Small intestine (tissue), 7 donors: ENCODE data around the gene TMEM238L. TPM values are rescaled to one million over a fixed set of nuclear protein-coding genes. Genes with fewer than 3 reads are reported as not detected.

Experiments
- DNase-seq, 2 donors: peaks; one replicate each; pipeline versions ENCODE4 v3.0.0 to v3.0.0-alpha.2; 2013
- FAIRE-seq: peaks from 2 replicates; lab custom pipeline; 2012; peaks lifted over from hg19 to GRCh38; lab: Jason Lieb, UNC
- H3K27ac ChIP-seq, 3 donors: one replicate each; pipeline ENCODE4 v1.5.1; 2013; ENCODE audit warnings: low read length in 2 of 3, mild to moderate bottlenecking in 2 of 3, control low read depth in 1 of 3, inconsistent platforms in 1 of 3, low read depth in 1 of 3, moderate library complexity in 1 of 3
- H3K27me3 ChIP-seq, 3 donors: one replicate each; pipeline ENCODE4 v1.6.1; 2013; ENCODE audit warnings: low read length in 3 of 3, inconsistent platforms in 1 of 3; ENCODE audit not compliant: control insufficient read depth in 3 of 3, insufficient read depth in 3 of 3
- H3K36me3 ChIP-seq, 3 donors: one replicate each; pipeline ENCODE4 v1.6.1; 2013; ENCODE audit warnings: low read length in 3 of 3, inconsistent platforms in 1 of 3, low read depth in 1 of 3, mild to moderate bottlenecking in 1 of 3, moderate library complexity in 1 of 3; ENCODE audit not compliant: control insufficient read depth in 3 of 3, insufficient read depth in 2 of 3
- H3K4me1 ChIP-seq, 3 donors: one replicate each; pipeline ENCODE4 v1.6.1; 2013; ENCODE audit warnings: low read length in 2 of 3, inconsistent platforms in 1 of 3, low read depth in 1 of 3, mild to moderate bottlenecking in 1 of 3, moderate library complexity in 1 of 3; ENCODE audit not compliant: control insufficient read depth in 3 of 3, insufficient read depth in 2 of 3
- H3K4me3 ChIP-seq, 3 donors: one replicate each; pipeline ENCODE4 v1.5.1; 2013; ENCODE audit warnings: low read length in 3 of 3, control low read depth in 1 of 3, inconsistent platforms in 1 of 3, low read depth in 1 of 3, mild to moderate bottlenecking in 1 of 3, moderate library complexity in 1 of 3
- H3K9me3 ChIP-seq, 2 donors: one replicate each; pipeline ENCODE4 v1.6.1; 2013; ENCODE audit warnings: low read depth in 1 of 2, low read length in 1 of 2; ENCODE audit not compliant: control insufficient read depth in 2 of 2, insufficient read depth in 1 of 2
- WGBS, 3 donors: extraction: QIAGEN DNeasy Blood & Tissue Kit; methylation state at CpG; one replicate each; pipeline ENCODE4 v1.1.7; 2013; 5-methylcytosine and 5-hydroxymethylcytosine counted together
- polyA plus RNA-seq, 4 donors: library from polyadenylated mRNA; stranded (reverse) in 3 of 4; unstranded in 1 of 4; fragments of 200-250 nt in 3 of 4; fragments of 120-200 nt in 1 of 4; gene quantifications; one replicate each; pipeline versions ENCODE4 v1.2.1 to v1.2.3, GENCODE V29; 2013
- donor health status: healthy with polysubstance abuse.
- donor health status: control.
- donor health status: control.
- donor health status: Bipolar disorder and iron deficiency.
- donor health status: healthy.

Gene TMEM238L
- polyA plus RNA-seq, 4 donors, result 6.0 to 26.8 (median 20.6) TPM

- Histone ChIP-seq H3K36me3 (no peaks in the 10 kb centered on the region), H3K9me3 (no peaks in the 10 kb centered on the region), H3K4me1 (peaks cover 0 to 8% (median 6%) of the 10 kb centered on the region in 3 donors), H3K27me3 (no peaks in the 10 kb centered on the region), H3K4me3 (no peak overlapping the region), H3K27ac (no peak overlapping the region)
- DNase-seq, result peak; percentile 47 to 76
- 5 to 52% (median 39%) methylated on average over 5 of the region's 5 CpGs for WGBS, 3 donors
- no peak for FAIRE-seq
Measured at GRCh38 chr17:10815319-10815718, 11.4 kb upstream of the TMEM238L start.

- WGBS, 3 donors, result 0 to 30% (median 23%) methylated on average over 1 of the region's 1 CpG
- Histone ChIP-seq H3K36me3 (no peaks in the 10 kb centered on the region), H3K27me3 (no peaks in the 10 kb centered on the region), H3K9me3 (no peaks in the 10 kb centered on the region), H3K4me3 (no peak overlapping the region), H3K4me1 (peaks cover 0 to 8% (median 6%) of the 10 kb centered on the region in 3 donors), H3K27ac (no peak overlapping the region)
- FAIRE-seq (no peak), DNase-seq (peak; percentile 57 to 58)
Measured at GRCh38 chr17:10814075-10814474, 10.2 kb upstream of the TMEM238L start.

GRCh38 chr17:10812674-10813073 is 8.8 kb upstream of the TMEM238L start:
- WGBS, 3 donors, result 29 to 58% (median 38%) methylated on average over 5 of the region's 5 CpGs
- Histone ChIP-seq H3K27ac (no peak overlapping the region), H3K4me1 (peaks cover 0 to 8% (median 6%) of the 10 kb centered on the region in 3 donors), H3K27me3 (no peaks in the 10 kb centered on the region), H3K4me3 (no peak overlapping the region), H3K36me3 (peaks cover 0 to 1% (median 0%) of the 10 kb centered on the region in 3 donors), H3K9me3 (no peaks in the 10 kb centered on the region)
- FAIRE-seq (no peak), DNase-seq (peak in 1 of 2 donors; percentile 76)

GRCh38 chr17:10809605-10810004 is 5.7 kb upstream of the TMEM238L start:
- Histone ChIP-seq H3K27me3 (no peaks in the 10 kb centered on the region), H3K4me1 (peaks cover 0 to 6% (median 2%) of the 10 kb centered on the region in 3 donors), H3K9me3 (no peaks in the 10 kb centered on the region), H3K27ac (no peak overlapping the region), H3K4me3 (no peak overlapping the region), H3K36me3 (peaks cover 0 to 4% (median 0%) of the 10 kb centered on the region in 3 donors)
- WGBS, 3 donors, result 95 to 97% (median 96%) methylated on average over 4 of the region's 4 CpGs
- FAIRE-seq (no peak), DNase-seq (no peak)

GRCh38 chr17:10807704-10808128 is 3.8 kb upstream of the TMEM238L start:
- 74 to 80% (median 79%) methylated on average over 7 of the region's 7 CpGs for WGBS, 3 donors
- H3K27me3 ChIP-seq, result no peaks in the 10 kb centered on the region
- no peak for FAIRE-seq
- H3K27ac ChIP-seq, result no peak overlapping the region
- peaks cover 0 to 4% (median 0%) of the 10 kb centered on the region in 3 donors for H3K36me3 ChIP-seq
- no peaks in the 10 kb centered on the region for H3K9me3 ChIP-seq
- DNase-seq, result no peak
- no peak overlapping the region for H3K4me3 ChIP-seq
- H3K4me1 ChIP-seq, result peaks cover 0 to 19% (median 0%) of the 10 kb centered on the region in 3 donors

GRCh38 chr17:10806545-10807262 is 2.8 kb upstream of the TMEM238L start:
- Histone ChIP-seq H3K36me3 (peaks cover 0 to 4% (median 0%) of the 10 kb centered on the region in 3 donors), H3K4me3 (no peak overlapping the region), H3K4me1 (peaks cover 0 to 26% (median 0%) of the 10 kb centered on the region in 3 donors), H3K27me3 (no peaks in the 10 kb centered on the region), H3K9me3 (no peaks in the 10 kb centered on the region), H3K27ac (no peak overlapping the region)
- no peak for DNase-seq
- WGBS, 3 donors, result 77 to 84% (median 77%) methylated on average over 9 of the region's 9 CpGs
- FAIRE-seq, result no peak

- Histone ChIP-seq H3K9me3 (no peaks in the 10 kb centered on the region), H3K36me3 (peaks cover 0 to 4% (median 0%) of the 10 kb centered on the region in 3 donors), H3K4me1 (peaks cover 0 to 31% (median 0%) of the 10 kb centered on the region in 3 donors), H3K27ac (no peak overlapping the region), H3K4me3 (no peak overlapping the region), H3K27me3 (no peaks in the 10 kb centered on the region)
- WGBS, 3 donors, result 68 to 82% (median 77%) methylated on average over 6 of the region's 6 CpGs
- FAIRE-seq (no peak), DNase-seq (no peak)
Measured at GRCh38 chr17:10805911-10806310, 2.0 kb upstream of the TMEM238L start.

GRCh38 chr17:10804546-10804945 is 647 bp upstream of the TMEM238L start:
- Histone ChIP-seq H3K4me3 (peak overlapping the region in 1 of 3 donors; percentile 54), H3K4me1 (peaks cover 0 to 42% (median 0%) of the 10 kb centered on the region in 3 donors), H3K27ac (peak overlapping the region in 2 of 3 donors; percentile 96 to 97), H3K27me3 (no peaks in the 10 kb centered on the region), H3K36me3 (peaks cover 0 to 4% (median 0%) of the 10 kb centered on the region in 3 donors), H3K9me3 (no peaks in the 10 kb centered on the region)
- 22 to 69% (median 41%) methylated on average over 7 of the region's 7 CpGs for WGBS, 3 donors
- DNase-seq, result peak in 1 of 2 donors; percentile 60
- FAIRE-seq, result no peak
